Smooth muscle cell of the brain vasculature (primary cell): ENCODE measurements around the gene TMEM231.

ENCODE experiments used
- DNase-seq: peaks from one replicate; pipeline ENCODE4 v3.0.0-alpha.2; 2012; ENCODE audit warnings: low read depth, low spot score

Gene TMEM231

GRCh38 chr16:75491876-75492275 lies 64.2 kb downstream of the TMEM231 start:
- no peak for DNase-seq

DNA sequence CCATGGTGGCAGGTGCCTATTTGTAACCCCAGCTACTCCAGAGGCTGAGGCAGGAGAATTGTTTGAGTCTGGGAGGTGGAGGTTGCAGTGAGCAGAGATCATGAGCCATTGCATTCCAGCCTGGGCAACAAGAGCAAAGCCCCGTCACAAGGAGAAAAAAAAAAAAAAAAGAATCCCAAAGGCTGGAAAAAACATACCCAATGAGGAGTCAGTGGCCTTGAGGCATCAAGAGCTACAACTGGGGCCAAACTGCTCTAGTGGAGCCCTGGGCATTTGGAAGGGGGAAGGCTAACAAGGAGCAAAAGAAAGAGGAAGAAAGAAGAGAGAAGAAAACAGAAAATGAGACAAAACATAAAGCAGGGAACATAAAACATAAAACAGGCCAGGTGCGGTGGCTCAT lies 67.7 kb downstream of the TMEM231 start:
- no peak for DNase-seq
